Suppressor macrophage treated with lipopolysaccharide for 1 hour (primary cell): ENCODE results near the gene SYNRG.

ENCODE experiments used
- DNase-seq, 3 donors: peaks; one replicate each; pipeline ENCODE4 v3.0.0-alpha.2; 2020 to 2022

SYNRG gene

GRCh38 chr17:37502009-37502936 is 106.9 kb downstream of the SYNRG start:
- DNase-seq: no peak

GRCh38 chr17:37500378-37500777 is 108.8 kb downstream of the SYNRG start:
- no peak for DNase-seq

- DNase-seq: no peak
These were observed 114.2 kb downstream of the SYNRG start for GRCh38 chr17:37494971-37495370.

- no peak for DNase-seq
These were observed 114.8 kb downstream of the SYNRG start for GRCh38 chr17:37494401-37494831.

DNA sequence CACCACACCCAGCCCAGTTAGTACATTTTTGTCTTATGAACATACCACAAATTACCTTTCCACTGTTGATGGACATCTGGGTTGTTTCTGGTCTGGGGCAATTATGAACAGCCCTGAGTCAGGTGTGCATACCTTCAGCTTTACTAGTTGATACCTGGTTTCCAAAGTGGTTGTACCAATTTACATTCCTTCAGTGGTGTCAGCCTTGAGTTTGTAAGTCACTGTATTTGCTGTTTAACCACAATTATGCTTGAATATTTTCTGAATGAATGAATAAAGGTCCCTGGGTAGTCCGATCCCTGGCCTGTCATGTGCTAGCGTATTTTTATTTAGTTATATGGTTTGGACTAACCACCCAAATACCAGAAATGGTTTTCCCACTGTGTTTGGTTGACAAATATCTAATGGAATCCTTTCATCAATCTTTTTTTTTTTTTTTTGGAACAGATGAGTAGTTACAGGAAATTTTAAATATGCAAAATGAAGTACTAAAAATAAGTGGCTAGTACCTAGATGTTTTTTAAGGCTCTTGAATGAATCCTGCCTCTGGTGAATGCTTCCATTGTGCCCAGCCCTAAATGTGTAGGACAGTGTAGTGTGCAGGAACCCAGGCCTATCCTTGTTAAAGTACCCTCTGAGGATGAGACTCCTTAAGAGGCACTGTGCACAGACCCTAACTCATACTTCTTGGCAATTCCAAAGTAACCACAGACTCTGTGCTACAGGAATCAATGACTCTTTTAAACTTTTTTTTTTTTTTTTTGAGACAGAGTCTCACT is 115.8 kb downstream of the SYNRG start:
- DNase-seq: no peak

- no peak for DNase-seq
These were observed 117.1 kb downstream of the SYNRG start for GRCh38 chr17:37492167-37492566.

GRCh38 chr17:37490638-37491614 is 118.3 kb downstream of the SYNRG start:
- DNase-seq: peak; percentile 56 to 72 (median 64)

GRCh38 chr17:37490022-37490587 is 119.1 kb downstream of the SYNRG start:
- DNase-seq: peak; percentile 61 to 86 (median 65)

GRCh38 chr17:37489197-37490001 is 119.8 kb downstream of the SYNRG start, which contains the start of gene DUSP14:
TSS of gene DUSP14 (plus strand) at chr17:37489891. CDS start at chr17:37512273, 22,382 bp downstream.
- DNase-seq: peak; percentile 62 to 88 (median 72)

GRCh38 chr17:37488607-37489196 is 120.5 kb downstream of the SYNRG start:
- DNase-seq: peak; percentile 66 to 72 (median 71)

DNA sequence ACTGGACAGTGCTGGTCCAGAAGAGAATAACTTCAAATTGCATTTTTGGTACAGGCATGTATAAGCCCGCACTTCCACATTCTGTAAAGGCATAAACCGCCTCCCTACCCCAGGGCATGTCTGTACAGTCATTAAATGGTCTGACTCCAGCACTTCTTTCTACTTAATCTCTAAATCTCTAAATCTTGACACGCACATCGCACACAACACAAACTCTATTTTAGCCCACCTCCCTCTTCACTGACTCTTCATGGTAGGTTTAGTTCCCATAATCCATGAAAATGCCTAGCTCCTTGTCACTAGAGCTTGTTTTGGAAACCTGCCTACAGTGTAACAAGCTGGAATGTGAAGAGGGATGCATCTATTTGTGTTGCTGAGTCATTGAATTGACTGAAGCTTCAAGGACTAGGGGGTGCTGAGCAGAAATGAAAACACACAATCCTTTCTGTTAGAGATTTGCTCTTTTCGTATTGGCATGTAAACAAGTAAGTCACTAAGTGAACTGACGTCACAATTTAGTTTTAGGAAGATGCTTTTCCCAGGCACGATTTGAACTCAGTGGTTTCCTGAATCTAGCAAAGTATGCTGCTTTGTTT is 121.1 kb downstream of the SYNRG start:
- peak; percentile 41 to 66 (median 63) for DNase-seq

DNA sequence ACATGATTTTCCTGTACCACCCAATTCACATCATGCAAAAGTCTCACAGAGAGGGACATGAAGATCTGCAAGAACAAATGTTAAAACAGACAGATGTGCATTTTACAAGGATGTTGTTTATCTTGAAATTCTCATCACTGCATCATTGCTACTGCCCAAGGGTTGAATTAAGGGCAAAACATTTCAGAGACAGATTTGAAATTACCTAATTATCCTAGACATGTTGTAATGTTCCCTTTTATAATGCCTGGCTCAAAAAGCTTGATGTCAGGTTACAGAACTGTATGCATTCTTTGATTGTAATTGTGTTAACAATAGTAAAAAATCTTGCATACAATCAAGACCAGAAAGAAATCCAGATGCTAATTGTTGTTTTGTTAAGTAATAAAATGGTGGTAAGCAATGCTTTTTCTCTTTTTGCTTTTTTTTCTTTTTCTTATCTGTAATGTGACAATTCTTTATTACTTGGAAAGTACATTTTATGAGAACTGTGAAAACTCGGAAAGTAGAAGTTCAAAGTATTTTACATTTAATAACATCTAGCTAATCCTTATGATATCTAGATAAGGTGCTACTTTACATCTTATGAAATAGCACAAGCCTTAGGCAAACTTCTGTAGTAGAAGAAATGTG is 123.2 kb downstream of the SYNRG start:
- no peak for DNase-seq

- peak; percentile 37 to 44 (median 38) for DNase-seq
These were observed 125.7 kb downstream of the SYNRG start for GRCh38 chr17:37483311-37484039.

- no peak for DNase-seq
These were observed 128.1 kb downstream of the SYNRG start for GRCh38 chr17:37481001-37481665.

DNA sequence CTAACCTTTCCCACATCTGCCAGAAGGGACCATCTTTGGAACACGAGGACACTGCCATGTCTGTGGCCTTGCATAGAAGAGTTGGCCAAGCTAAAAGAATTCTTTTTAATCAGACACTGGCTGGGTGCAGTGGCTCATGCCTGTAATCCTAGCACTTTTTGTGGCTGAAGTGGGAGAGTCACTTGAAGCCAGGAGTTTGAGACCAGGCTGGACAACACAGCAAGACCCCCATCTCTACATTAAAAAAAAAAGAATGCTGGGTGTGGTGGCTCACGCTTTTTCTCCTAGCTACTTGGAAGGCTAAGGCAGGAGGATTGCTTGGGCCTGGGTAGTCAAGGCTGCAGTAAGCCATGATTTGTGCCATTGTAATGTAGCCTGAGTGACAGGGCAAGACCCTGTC is 128.8 kb downstream of the SYNRG start:
- DNase-seq: no peak

- no peak for DNase-seq
These were observed 130.2 kb downstream of the SYNRG start for GRCh38 chr17:37479025-37479424.

- DNase-seq: peak; percentile 27 to 30 (median 29)
These were observed 131.0 kb downstream of the SYNRG start for GRCh38 chr17:37478187-37478586.

DNA sequence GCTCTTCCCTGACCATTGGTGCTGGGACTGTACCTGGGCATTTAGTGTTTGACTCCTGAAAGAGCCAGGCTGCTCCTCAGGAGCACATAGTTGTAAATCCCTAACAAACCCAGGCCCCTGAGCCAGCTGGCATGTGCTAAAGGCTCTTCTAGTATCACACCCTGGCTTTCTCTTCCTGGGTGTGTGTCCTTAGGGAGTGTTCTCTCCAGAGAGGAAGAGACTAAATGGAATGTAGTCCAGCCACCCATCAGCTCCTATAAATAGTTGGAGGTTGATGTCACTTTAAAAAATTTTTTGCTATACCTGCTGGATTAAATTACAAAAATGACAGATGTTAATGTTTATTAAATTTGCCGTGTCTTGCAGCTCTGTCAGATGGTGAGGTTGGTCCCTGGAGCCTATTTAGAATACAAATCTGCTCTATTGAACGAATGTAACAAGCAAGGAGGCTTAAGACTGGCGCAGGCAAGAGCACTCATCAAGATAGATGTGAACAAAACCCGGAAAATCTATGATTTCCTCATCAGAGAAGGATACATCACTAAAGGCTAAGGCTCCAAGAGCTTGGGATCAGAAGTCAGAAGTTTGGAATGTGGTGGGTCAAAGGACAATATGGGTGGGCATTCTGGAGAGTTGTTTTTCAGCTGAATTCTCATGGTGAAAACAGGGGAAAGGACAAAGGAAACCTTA is 132.6 kb downstream of the SYNRG start:
- peak; percentile 22 to 43 (median 31) for DNase-seq
